CD4-positive, alpha-beta T cell treated with Interferon alpha-2 for 1 hour (primary cell): ENCODE data around the gene AKT3.

Source experiments
- DNase-seq, 2 donors: peaks; one replicate each; pipeline ENCODE4 v3.0.0-alpha.2; 2020 to 2022

Gene AKT3

DNA sequence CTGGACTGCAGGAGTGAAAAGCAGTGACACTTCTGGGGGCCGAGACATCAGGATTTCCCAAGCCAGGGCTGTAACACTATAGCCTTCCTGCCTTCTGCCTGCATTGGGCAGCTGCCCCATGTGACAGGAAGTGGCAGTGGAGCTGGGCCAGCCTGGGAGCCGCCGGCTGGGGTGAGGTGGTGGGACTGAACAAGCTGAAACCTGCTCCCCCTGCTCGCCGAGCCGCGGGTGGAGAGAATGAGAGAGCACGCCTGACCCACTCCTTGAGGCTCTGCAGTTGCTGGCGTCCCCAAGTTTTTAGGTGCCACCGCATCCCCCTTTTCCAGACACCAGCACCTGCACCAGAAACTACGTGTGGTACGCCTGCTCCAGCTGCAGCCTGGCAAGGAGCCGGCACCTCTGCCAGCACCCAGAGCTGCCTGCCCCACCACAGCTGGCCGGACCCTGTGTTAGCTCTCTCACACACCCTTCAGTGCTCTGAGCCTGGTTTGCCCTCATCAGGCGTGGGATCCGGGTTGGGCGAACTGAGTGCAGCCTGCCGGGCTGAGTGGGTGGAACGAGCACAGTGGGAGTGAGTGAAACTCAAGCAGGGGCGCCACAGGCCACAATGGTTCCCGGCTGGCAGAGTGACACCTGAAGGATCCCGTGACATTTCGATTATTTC, 119.4 kb downstream of the AKT3 start:
- no peak for DNase-seq

DNA sequence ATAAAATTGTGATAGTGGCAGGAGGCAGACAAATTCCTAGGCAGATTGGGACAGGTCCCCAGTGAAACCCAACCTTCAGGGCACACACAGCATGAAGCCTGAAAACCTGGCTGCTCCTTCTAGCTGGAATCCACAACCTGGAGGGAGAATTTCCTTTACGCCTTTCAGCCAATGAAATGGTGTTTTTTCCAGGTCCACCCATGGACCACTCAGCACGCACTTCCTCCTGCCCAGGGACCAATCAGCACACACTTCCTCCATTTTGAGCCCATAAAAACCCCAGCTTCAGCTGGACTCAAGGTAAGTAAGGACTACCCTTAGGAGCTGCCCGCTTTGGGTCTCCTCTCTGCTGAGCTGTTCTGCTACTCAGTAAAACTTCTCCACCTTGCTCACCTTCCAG, 120.1 kb downstream of the AKT3 start:
- no peak for DNase-seq

DNA sequence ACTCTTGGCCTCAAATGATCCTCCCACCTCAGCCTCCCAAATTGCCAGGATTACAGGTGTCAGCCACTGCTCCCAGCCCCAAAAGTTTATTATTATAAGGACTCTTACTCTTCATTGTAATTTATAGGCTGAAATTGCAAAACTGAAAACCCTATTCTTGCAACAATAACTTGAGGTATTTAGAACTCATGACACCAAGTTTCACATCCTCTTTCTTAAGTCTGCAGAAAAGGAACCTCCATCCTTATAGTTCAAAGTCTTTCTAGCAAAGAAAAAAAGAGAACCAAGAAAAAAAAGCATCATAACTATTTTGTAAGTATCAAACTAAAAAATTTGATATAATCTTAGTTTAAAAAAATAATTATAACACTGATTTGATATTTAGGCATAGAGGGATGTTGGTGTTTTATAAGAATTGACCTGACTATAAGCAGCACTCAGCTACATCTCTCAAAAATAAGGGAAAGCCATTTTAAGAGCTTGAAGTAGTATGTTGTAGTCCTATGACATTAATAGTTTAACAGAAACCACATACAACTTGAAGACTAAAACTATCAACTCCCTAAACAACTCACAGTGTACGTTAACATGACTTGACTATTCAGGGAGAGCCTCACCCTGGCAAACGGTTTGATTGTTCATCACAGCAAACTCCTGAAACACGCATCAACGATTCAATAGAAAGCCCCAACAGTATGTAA, 122.4 kb downstream of the AKT3 start:
- DNase-seq, result no peak

- DNase-seq, result no peak
Measured at GRCh38 chr1:243726806-243727502, 123.1 kb downstream of the AKT3 start.

GRCh38 chr1:243725846-243726245, 124.2 kb downstream of the AKT3 start:
- no peak for DNase-seq

GRCh38 chr1:243725075-243725474, 125.0 kb downstream of the AKT3 start:
- DNase-seq, result no peak

- DNase-seq, result no peak
Measured at GRCh38 chr1:243723458-243724043, 126.5 kb downstream of the AKT3 start.

DNA sequence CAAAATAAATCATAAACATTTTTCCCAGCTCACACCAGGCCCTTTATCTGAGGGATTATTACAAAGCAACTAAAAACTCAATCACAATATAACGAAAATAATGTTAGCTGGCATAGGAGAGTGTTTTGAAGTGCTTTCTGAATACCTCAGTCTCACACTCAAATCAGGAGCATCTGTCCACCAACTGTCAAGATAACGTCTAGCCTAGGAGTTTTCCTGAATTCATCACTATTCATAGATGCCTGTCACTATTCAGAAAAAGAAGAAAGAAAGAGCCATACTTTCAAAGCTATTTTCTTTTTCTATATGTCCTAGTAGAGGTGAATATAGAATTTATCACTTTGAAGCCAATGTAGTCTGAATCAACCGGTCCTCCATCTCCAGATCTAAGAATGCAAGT, 127.0 kb downstream of the AKT3 start:
- no peak for DNase-seq

- no peak for DNase-seq
Measured at GRCh38 chr1:243719476-243719875, 130.6 kb downstream of the AKT3 start.

GRCh38 chr1:243718893-243719292, 131.2 kb downstream of the AKT3 start:
- DNase-seq, result no peak

GRCh38 chr1:243718022-243718421, 132.0 kb downstream of the AKT3 start:
- DNase-seq, result no peak

DNA sequence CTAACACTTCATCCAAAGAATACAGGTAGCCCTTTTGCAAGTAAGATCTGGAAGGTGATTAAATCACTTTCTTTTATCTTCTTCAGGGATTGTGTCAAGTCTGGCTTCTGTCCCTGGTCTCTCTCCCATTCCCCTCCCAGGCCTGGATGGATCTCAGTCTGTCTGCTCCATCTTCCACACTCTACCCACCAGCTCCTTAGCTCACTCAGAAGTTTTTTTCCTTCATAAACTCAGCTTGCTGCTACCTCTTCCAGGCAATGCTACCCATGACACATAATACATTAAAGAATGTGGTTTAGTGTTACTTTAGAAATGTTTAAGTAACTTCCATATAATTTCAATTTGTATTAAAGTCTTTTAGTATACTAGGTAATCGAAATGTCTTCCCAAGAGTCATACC, 133.1 kb downstream of the AKT3 start:
- no peak for DNase-seq

- no peak for DNase-seq
Measured at GRCh38 chr1:243715285-243715684, 134.8 kb downstream of the AKT3 start.

GRCh38 chr1:243713470-243714186, 136.4 kb downstream of the AKT3 start:
- DNase-seq, result no peak

DNA sequence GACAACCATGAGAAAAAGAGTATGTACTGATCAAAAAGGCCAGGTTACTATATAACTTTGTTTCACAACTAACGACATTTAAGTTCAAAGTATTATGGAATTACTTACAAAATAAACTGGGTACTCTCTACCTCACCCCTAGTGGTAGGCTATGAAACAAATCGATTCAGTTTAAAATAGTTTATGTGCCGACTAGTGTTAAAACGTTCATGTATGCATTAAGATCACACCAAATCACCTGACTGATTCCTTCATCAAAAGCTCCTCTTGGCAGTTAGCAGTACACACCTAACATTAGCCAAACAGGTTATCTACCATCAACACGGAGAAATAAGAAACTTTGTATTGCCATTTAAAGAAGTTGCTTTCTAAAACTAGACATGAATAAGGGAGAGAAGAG, 137.1 kb downstream of the AKT3 start:
- no peak for DNase-seq

DNA sequence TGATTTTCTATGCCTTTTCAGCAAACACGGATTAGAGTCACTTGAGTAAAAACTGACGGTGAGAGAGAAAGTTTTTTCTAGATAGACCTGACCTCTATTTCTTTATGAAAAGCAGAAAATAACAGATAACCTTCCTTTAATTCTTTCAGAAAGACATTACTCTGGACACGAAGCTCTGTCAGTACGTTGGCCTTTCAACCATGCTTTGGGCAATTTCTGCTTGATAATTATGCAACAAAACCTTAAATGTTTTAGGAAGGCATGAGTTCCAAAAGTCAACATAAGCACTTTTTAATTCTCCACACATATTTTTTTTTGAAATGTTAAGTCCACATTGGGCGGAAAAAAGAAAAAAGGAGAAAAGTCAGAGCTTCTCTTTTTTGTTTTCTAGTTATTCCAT, 137.8 kb downstream of the AKT3 start:
- no peak for DNase-seq

DNA sequence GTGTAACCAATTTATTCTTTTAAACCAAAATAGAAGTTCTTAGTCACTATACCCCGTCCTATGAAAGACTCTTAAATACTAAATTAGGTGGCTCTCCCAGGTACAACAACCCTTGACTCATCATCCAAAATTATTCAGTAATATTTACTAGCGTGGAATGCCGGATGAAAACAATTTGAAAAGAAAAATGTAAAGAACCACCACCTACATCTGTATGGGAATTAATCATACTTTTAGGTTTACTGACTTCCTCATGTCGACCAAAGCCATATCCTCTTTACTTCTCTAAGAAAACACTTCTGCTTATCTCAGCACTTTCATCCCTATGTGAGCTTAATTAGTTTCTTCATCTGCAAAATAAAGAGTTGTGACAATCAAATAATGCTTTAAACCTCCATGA, 139.6 kb downstream of the AKT3 start:
- DNase-seq, result no peak

DNA sequence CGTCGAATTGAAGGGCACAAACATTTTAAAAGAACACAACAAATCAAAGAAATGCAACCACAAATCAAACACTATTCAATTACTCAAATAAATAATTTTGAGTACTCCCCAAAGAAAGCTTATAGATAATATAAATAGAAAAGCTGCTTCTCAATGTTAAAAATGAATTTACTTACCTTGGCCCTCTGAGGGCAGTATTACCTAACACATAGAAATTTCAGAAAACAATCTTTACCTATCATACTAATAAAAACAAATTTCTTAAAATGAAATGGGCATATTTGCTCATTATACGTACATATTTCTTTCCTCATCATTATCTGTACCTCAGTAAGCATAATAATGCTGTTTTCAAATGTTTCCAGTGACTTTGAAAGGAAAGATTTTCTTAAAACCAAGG, 141.8 kb downstream of the AKT3 start:
- peak in 1 of 2 donors; percentile 16 for DNase-seq

- DNase-seq, result no peak
Measured at GRCh38 chr1:243706563-243706962, 143.5 kb downstream of the AKT3 start.

- no peak for DNase-seq
Measured at GRCh38 chr1:243705585-243705984, 144.5 kb downstream of the AKT3 start.

- no peak for DNase-seq
Measured at GRCh38 chr1:243701872-243702271, 148.2 kb downstream of the AKT3 start.

GRCh38 chr1:243693800-243694199, 156.2 kb downstream of the AKT3 start:
- no peak for DNase-seq

DNA sequence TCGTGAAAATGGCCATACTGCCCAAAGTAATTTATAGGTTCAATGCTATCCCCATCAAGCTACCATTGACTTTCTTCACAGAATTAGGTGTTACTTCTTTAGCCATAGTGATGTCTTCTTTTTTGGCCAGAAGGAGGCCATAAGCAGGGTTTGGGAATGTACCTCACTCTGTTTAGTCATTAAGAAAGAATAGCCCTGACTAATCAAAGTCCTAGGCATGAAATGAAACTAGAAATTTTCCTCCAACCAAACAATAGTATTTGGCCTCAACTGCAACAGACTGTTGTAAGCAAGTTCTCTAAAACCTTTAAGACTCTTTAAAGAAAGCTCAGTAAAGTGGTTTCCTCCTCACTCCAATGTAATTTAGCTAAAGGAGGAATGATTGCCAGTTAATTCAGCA, 163.9 kb downstream of the AKT3 start:
- no peak for DNase-seq
